ENCODE measurements around the gene RGS13.
"Not testable (repeated sequence)": the region's sequence is repeated elsewhere in the genome, so short reads cannot be mapped to it uniquely, and the experiment has no call there.

DNA sequence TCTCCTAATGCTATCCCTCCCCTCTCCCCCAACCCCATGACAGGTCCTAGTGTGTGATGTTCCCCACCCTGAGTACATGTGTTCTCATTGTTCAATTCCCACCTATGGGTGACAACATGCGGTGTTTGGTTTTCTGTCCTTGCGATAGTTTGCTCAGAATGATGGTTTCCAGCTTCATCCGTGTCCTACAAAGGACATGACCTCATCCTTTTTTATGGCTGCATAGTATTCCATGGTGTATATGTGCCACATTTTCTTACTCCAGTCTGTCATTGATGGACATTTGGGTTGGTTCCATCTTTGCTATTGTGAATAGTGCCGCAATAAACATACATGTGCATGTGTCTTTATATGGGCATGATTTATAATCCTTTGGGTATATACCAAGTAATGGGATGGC lies 47.1 kb downstream of the RGS13 start:
- not testable (repeated sequence) for TF ChIP-seq CTCF (IDR thresholded peaks at IDR 0.05; ENCODE audit: insufficient read depth, low read length); POLR2AphosphoS5 (IDR thresholded peaks at IDR 0.05; ENCODE audit: low read depth); REST (IDR thresholded peaks at IDR 0.05; ENCODE audit: insufficient replicate concordance, low read depth); GABPA (IDR thresholded peaks at IDR 0.05; ENCODE audit: low read depth); SPI1 (IDR thresholded peaks at IDR 0.05; ENCODE audit: borderline replicate concordance, low read depth)

Data from HL-60 (cell line).